T-helper 17 cell (primary cell): ENCODE data around the gene COPS6. TPM values are rescaled to one million over a fixed set of nuclear protein-coding genes. Genes with fewer than 3 reads are reported as not detected.
A peak's percentile ranks its signal among the peaks of the same experiment; 100 is the strongest.

Experiments used
- ATAC-seq: fragments of 150-1000 bp; cut with Tn5 transposase; 2 replicates; pipeline ENCODE4 v1.10.0; 2021; ENCODE audit warnings: mild to moderate bottlenecking, moderate library complexity
- DNase-seq, 3 donors: peaks; one replicate each; pipeline versions ENCODE4 v3.0.0 to v3.0.0-alpha.2; 2020 to 2021
- H3K9me3 ChIP-seq: one replicate; pipeline ENCODE4 v1.7.0; 2013; ENCODE audit warnings: low read length, mild to moderate bottlenecking; ENCODE audit not compliant: control insufficient read depth, poor library complexity, severe bottlenecking
- H3K27ac Mint-ChIP-seq: one replicate; pipeline ENCODE4 v1.8.0; 2022; ENCODE audit warnings: mild to moderate bottlenecking, moderate library complexity, mixed read lengths
- H3K27me3 Mint-ChIP-seq: one replicate; pipeline ENCODE4 v1.8.0; 2022; ENCODE audit warnings: mixed read lengths
- H3K36me3 Mint-ChIP-seq: one replicate; pipeline ENCODE4 v1.8.0; 2022; ENCODE audit warnings: low read depth, mixed read lengths
- H3K4me1 Mint-ChIP-seq: one replicate; pipeline ENCODE4 v1.8.0; 2022; ENCODE audit warnings: mild to moderate bottlenecking, mixed read lengths
- H3K4me3 Mint-ChIP-seq: one replicate; pipeline ENCODE4 v1.8.0; 2022; ENCODE audit warnings: mild to moderate bottlenecking, moderate library complexity, mixed read lengths
- total RNA-seq, 4 donors: library from RNA in 2 of 4; stranded (reverse) in 2 of 4; gene quantifications; one replicate each; pipeline ENCODE4 v1.2.3 and lab custom pipeline; 2022 to 2026

COPS6 gene
- total RNA-seq: 10 to 100 TPM; 62.5 to 64.7 TPM
- total RNA-seq (lab: John Stamatoyannopoulos, UW): 29.9 to 35.0 reads per million in 2 donors

DNA sequence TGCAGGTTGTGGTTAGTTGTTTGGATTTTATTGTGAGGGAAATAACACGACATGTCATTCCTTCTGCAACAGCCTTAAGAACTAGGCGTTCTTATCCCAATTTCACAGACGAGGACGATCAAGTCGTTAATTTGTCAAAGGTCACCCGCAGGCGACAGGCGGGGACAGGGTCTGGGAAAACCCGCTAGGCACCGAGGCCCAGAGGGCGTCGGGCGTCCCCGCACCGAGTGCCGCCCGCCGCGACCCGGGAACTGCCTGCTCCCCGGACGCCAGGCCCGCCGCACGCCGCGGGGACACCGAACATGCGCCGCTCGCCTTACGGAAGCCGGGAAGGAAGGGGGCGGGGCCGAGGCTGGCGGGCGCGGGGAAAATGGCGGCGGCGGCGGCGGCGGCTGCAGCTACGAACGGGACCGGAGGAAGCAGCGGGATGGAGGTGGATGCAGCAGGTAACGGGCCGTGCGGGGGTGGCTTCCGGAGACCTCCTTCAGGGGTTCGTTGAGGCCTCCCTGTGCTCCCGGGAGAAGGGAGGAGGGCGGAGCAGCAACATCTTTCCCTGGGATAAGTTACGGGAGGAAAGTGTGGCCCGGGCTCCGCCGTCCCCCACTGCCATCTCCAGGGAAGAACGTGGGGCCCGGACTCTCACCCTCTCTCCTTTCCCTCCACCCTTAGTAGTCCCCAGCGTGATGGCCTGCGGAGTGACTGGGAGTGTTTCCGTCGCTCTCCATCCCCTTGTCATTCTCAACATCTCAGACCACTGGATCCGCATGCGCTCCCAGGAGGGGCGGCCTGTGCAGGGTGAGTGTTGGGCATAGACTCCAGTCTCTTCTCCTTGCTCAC is at the start of gene COPS6:
Gene COPS6, plus strand, starts transcription at position 349 of the 837 bp plus-strand sequence. Its CDS starts 22 bp downstream, at position 371.
- no peaks in the 10 kb centered on the region for H3K27me3 Mint-ChIP-seq
- H3K9me3 ChIP-seq: no peaks in the 10 kb centered on the region
- H3K27ac Mint-ChIP-seq: peak within 1 kb of the TSS; percentile 96
- ATAC-seq (peak; percentile 85), DNase-seq (peak; percentile 82 to 89 (median 87))
- peaks cover 12% of the 10 kb centered on the region for H3K4me1 Mint-ChIP-seq
- peaks cover 7% of the 10 kb centered on the region for H3K36me3 Mint-ChIP-seq
- H3K4me3 Mint-ChIP-seq: peak within 1 kb of the TSS; percentile 92

DNA sequence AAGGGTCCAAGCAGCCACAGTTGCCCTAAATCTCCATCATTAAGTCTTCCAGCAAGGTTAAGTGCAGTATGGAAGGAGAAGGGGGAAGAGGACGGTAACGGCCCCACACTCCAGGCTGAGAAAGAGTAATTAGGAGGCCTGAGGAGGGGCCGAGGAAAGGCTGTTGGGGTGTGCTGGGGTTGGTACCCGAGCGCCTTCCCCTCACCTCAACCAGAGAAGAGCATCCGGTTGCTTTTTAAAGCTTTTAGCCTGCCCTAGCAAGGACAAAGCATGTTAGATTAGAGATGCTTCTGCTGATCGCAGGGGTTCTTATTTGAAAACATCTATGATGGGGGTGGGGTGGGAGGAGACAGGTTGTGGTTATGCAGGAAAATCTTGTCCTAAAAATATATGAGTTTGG is 48.2 kb upstream of the COPS6 start:
- H3K36me3 Mint-ChIP-seq: no peaks in the 10 kb centered on the region
- ATAC-seq: no peak
- H3K4me3 Mint-ChIP-seq: no peak overlapping the region
- no peak overlapping the region for H3K27ac Mint-ChIP-seq
- no peaks in the 10 kb centered on the region for H3K9me3 ChIP-seq
- no peak for DNase-seq
- H3K27me3 Mint-ChIP-seq: no peaks in the 10 kb centered on the region
- peaks cover 3% of the 10 kb centered on the region for H3K4me1 Mint-ChIP-seq

DNA sequence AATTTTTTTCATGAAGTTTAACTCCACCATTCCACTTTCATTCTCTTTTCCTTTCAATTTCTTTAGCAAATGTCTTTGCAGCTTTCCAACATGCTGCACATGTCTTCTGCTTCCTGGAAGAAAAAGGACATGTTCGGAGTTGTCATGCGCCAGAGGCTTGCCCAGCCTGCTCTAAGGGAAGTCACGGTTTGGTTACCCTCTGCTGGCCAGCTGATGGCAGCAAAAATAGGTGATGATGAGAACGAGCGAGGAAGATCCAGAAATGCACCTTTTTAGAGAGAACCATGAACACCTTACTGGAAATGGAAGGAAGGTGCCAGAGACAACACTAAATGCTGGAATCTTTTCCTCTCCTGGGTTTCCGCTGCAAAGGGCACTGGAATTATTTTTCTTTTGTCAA is 44.1 kb upstream of the COPS6 start:
- H3K27ac Mint-ChIP-seq: no peak overlapping the region
- H3K36me3 Mint-ChIP-seq: no peaks in the 10 kb centered on the region
- H3K4me1 Mint-ChIP-seq: peaks cover 8% of the 10 kb centered on the region
- H3K4me3 Mint-ChIP-seq: peak overlapping the region; percentile 33
- H3K9me3 ChIP-seq: no peaks in the 10 kb centered on the region
- ATAC-seq (no peak), DNase-seq (no peak)
- H3K27me3 Mint-ChIP-seq: no peaks in the 10 kb centered on the region

DNA sequence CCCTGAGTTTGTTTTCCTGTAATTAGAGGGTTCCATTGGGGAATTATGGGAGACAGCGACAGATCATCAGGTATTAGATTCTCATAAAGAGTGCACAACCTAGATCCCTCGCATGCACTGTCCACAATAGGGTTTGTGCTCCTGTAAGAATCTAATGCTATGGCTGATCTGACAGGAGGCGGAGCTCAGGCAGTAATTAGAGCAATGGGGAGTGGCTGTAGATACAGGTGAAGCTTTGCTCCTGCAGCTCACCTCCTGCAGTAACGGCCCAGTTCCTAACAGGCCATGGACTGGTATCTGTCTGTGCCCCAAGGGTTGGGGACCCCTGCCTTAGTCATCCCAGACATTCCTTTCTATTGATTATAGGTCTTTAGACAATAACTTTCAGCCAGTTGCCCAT is 40.1 kb upstream of the COPS6 start:
- ATAC-seq (no peak), DNase-seq (no peak)
- H3K9me3 ChIP-seq: no peaks in the 10 kb centered on the region
- no peaks in the 10 kb centered on the region for H3K27me3 Mint-ChIP-seq
- peak overlapping the region; percentile 74 for H3K4me3 Mint-ChIP-seq
- H3K36me3 Mint-ChIP-seq: no peaks in the 10 kb centered on the region
- peak overlapping the region; percentile 94 for H3K27ac Mint-ChIP-seq
- peaks cover 17% of the 10 kb centered on the region for H3K4me1 Mint-ChIP-seq

DNA sequence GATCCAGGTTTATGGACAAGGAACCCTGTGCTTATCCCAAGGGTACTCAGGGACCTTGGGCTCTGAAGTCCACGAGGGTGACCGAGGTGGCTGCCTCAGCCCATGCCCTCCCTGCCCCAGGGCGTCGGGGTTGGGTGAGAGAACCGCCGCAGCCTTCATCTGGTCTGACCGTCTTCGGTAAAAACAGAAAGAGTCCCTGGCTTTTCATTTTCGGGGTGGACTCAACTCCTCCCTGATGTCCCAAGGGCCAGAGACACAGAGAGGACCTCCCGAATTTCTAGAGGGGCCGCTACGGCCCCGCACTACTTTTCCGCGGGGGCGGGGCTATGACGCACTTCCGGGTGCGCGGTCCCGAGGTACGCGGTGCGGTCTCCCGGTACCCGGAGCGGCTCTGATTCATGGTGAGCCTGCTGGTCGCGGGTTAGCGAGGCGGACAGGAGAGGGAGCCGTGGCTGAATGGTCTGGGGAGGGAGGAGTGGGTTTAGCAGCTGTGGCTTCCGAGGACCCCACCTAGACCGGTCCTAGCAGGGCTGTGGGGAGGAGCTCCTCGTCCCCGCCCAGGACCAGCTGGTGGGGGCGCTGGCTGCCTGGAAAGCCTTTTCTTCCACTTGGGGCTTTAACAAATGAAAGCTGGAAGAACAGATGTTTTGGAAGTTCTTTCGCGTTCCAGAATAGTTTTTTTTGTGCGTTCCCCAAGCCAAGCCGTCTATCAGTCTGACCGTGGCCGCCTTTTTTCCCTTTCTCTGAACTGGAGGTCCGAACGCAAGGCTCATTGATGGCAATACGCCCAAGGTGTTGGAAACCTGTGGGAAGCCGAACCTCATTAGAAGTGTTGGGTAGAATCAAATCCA is 39.1 kb upstream of the COPS6 start, which contains the start of gene ZSCAN21:
Gene ZSCAN21, plus strand, starts transcription at position 334 of the 851 bp plus-strand sequence. CDS start 7,233 bp downstream, outside the sequence.
- Mint-ChIP-seq H3K27me3 (no peaks in the 10 kb centered on the region), H3K4me1 (peaks cover 14% of the 10 kb centered on the region), H3K4me3 (peak within 1 kb of the TSS; percentile 93), H3K36me3 (no peaks in the 10 kb centered on the region), H3K27ac (peak within 1 kb of the TSS; percentile 94)
- peak; percentile 94 for ATAC-seq
- peak; percentile 63 to 72 (median 70) for DNase-seq
- H3K9me3 ChIP-seq: no peaks in the 10 kb centered on the region

DNA sequence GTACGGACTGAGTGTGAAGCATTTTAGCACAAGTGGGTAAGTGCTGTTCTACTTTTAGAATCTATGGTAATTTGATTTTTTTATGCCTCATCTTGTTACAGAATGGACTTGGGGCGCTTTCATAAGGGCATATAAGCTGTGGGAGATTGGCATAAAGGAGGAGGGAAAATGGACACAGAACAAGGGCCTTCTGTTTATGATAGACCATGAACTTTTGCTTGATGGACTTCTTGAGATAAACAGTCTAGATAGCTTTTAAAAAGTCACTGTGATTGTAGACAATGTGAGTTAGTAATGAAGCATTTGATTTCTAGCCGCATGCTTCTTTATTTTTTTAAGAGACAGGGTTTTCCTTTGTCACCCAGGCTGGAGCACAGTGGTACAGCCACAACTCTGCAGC is 37.2 kb upstream of the COPS6 start:
- H3K36me3 Mint-ChIP-seq: no peaks in the 10 kb centered on the region
- no peaks in the 10 kb centered on the region for H3K9me3 ChIP-seq
- H3K27ac Mint-ChIP-seq: no peak overlapping the region
- H3K4me3 Mint-ChIP-seq: peak overlapping the region; percentile 62
- no peaks in the 10 kb centered on the region for H3K27me3 Mint-ChIP-seq
- ATAC-seq: no peak
- H3K4me1 Mint-ChIP-seq: peaks cover 14% of the 10 kb centered on the region
- no peak for DNase-seq

DNA sequence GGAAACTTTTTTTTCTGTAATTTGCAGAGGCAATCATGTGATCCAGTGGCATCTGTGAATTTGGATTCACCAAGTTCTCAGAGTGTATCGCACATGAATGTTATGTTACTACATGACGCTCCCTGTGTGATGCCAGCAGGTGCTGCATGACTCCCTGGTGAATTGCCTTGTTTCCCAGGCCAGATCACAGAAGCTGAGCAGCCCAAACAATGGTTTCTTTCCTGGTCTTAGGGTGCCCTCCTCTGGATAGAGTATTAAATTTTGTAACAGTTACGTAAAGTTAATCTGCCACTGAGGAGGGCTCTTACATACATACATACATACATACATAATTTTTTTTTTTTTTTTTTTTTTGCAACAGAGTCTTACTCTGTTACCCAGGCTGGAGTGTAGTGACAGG is 35.6 kb upstream of the COPS6 start:
- H3K36me3 Mint-ChIP-seq: peaks cover under 1% of the 10 kb centered on the region
- no peaks in the 10 kb centered on the region for H3K9me3 ChIP-seq
- ATAC-seq (peak; percentile 18), DNase-seq (no peak)
- no peaks in the 10 kb centered on the region for H3K27me3 Mint-ChIP-seq
- no peak overlapping the region for H3K27ac Mint-ChIP-seq
- H3K4me1 Mint-ChIP-seq: peaks cover 14% of the 10 kb centered on the region
- no peak overlapping the region for H3K4me3 Mint-ChIP-seq

DNA sequence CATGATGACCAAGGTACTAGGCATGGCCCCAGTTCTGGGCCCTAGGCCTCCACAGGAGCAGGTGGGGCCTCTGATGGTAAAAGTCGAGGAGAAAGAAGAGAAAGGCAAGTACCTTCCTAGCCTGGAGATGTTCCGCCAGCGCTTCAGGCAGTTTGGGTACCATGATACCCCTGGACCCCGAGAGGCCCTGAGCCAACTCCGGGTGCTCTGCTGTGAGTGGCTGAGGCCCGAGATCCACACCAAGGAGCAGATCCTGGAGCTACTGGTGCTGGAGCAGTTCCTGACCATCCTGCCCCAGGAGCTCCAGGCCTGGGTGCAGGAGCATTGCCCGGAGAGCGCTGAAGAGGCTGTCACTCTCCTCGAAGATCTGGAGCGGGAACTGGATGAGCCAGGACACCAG is 31.8 kb upstream of the COPS6 start:
- ATAC-seq (no peak), DNase-seq (no peak)

DNA sequence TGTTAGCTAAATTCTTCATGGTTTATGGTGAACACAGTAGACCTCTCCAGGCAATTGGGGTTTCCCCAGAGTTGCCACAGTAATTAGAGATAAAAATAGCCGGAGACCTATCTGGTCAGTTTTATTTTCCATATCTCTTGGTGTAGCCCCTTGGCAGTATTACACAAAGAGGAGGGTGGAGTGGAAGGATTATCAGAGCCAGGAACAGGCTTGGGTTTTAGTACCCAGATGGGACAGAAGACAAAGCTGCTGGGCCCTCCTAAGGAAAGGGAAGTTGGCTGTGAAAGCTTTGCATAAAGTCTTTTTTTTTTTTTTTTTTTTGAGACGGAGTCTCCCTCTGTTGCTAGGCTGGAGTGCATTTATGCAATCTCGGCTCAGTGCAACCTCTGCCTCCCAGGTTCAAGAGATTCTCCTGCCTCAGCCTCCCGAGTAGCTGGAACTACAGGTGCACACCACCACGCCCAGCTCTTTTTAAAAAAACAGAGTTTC is 29.5 kb upstream of the COPS6 start:
- peaks cover 2% of the 10 kb centered on the region for H3K36me3 Mint-ChIP-seq
- no peak overlapping the region for H3K27ac Mint-ChIP-seq
- no peak overlapping the region for H3K4me3 Mint-ChIP-seq
- H3K9me3 ChIP-seq: no peaks in the 10 kb centered on the region
- DNase-seq (no peak), ATAC-seq (no peak)
- H3K27me3 Mint-ChIP-seq: no peaks in the 10 kb centered on the region
- no peaks in the 10 kb centered on the region for H3K4me1 Mint-ChIP-seq

More for the DNA sequence above, 31.8 kb upstream of the COPS6 start:
- no peak overlapping the region for H3K4me3 Mint-ChIP-seq
- no peaks in the 10 kb centered on the region for H3K9me3 ChIP-seq
- H3K4me1 Mint-ChIP-seq: no peaks in the 10 kb centered on the region
- no peaks in the 10 kb centered on the region for H3K27me3 Mint-ChIP-seq
- peaks cover 2% of the 10 kb centered on the region for H3K36me3 Mint-ChIP-seq
- peak overlapping the region; percentile 19 for H3K27ac Mint-ChIP-seq

DNA sequence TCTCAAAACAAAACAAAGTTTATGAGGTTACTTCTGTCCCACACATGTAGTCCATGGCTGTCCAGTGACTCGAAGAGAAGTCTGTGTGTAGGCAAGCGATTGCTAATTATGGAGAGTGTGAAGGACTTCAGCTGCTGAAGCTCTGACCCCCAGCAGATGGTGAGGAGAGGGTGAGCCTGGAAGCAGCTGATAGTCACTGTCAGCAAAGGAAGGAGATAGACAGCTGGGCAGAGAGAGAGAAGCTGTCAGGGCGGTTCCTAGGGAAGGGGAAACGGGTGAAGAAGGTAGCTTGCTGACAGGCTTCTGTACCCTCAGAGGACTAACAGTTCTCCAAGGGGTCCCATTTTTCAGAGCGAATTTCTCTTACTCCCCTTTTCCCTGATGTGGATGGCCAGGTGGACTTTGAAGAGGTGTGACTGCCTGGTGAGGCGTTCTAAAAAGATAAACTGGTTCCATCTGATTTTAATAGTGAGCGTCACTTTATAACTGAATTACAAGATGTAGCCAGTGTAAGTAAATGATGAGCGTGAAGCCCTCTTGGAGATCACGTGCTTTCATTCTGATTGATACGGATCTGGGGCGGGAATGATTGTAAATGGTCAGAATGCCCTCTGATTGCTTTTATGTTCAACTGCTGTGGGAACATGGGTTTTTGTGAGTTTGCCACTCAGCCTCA is 27.1 kb upstream of the COPS6 start:
- H3K9me3 ChIP-seq: no peaks in the 10 kb centered on the region
- ATAC-seq: no peak
- Mint-ChIP-seq H3K36me3 (peaks cover 2% of the 10 kb centered on the region), H3K4me3 (no peak overlapping the region), H3K4me1 (no peaks in the 10 kb centered on the region), H3K27ac (no peak overlapping the region), H3K27me3 (no peaks in the 10 kb centered on the region)
- no peak for DNase-seq

DNA sequence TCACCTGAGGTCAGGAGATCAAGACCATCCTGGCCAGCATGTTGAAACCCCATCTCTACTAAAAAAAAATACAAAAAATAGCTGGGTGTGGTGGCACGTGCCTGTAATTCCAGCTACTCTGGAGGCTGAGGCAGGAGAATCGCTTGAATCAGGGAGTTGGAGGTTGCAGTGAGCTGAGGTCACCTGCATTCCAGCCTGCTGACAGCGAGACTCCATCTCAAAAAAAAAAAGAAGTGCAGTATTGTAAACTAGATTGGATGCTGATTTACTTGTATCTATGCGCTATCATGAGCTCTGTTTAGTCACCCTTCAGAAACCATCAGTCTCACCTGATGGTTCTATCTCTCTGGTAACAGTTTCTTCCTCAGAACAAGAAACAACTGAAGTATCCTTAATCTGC is 25.4 kb upstream of the COPS6 start:
- no peaks in the 10 kb centered on the region for H3K4me1 Mint-ChIP-seq
- no peak overlapping the region for H3K27ac Mint-ChIP-seq

DNA sequence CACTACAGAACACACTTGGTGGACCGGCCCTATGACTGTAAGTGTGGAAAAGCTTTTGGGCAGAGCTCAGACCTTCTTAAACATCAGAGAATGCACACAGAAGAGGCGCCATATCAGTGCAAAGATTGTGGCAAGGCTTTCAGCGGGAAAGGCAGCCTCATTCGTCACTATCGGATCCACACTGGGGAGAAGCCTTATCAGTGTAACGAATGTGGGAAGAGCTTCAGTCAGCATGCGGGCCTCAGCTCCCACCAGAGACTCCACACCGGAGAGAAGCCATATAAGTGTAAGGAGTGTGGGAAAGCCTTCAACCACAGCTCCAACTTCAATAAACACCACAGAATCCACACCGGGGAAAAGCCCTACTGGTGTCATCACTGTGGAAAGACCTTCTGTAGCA is 24.6 kb upstream of the COPS6 start:
- H3K9me3 ChIP-seq: no peaks in the 10 kb centered on the region
- Mint-ChIP-seq H3K27ac (no peak overlapping the region), H3K4me3 (no peak overlapping the region), H3K36me3 (no peaks in the 10 kb centered on the region), H3K4me1 (no peaks in the 10 kb centered on the region), H3K27me3 (no peaks in the 10 kb centered on the region)
- ATAC-seq: no peak
- no peak for DNase-seq

More for the DNA sequence above, 25.4 kb upstream of the COPS6 start:
- DNase-seq (no peak), ATAC-seq (no peak)
- no peaks in the 10 kb centered on the region for H3K9me3 ChIP-seq
- Mint-ChIP-seq H3K4me3 (no peak overlapping the region), H3K27me3 (no peaks in the 10 kb centered on the region), H3K36me3 (no peaks in the 10 kb centered on the region)
